HG03520 (cell line): ENCODE measurements around the gene NELL2.
"Not testable (repeated sequence)": the region's sequence is repeated elsewhere in the genome, so short reads cannot be mapped to it uniquely, and the experiment has no call there.

Experiments
- ATAC-seq: cut with Tn5 transposase; IDR thresholded peaks from one replicate; pipeline ENCODE4 v1.9.1; 2021; ENCODE audit warnings: mild to moderate bottlenecking, moderate library complexity; ENCODE audit not compliant: unreplicated experiment

NELL2 gene

DNA sequence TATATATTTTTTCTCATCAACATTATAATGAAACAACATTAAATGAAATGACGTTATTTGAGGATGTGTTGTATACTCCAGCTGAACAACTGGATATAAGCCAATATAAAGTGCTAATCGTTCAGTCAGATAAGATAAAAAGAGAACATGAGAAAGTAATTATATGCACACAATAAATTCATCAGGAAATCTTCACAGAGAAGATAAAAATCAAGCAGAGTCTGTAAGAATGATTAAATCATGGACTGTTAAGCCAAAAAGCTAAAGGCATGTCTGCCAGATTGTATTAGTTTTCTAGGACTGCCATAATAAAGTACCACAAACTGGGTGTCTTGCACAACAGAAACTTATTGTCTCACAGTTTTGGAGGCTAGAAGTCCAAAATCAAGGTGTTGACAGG lies 178.6 kb downstream of the NELL2 start:
- ATAC-seq: no peak

DNA sequence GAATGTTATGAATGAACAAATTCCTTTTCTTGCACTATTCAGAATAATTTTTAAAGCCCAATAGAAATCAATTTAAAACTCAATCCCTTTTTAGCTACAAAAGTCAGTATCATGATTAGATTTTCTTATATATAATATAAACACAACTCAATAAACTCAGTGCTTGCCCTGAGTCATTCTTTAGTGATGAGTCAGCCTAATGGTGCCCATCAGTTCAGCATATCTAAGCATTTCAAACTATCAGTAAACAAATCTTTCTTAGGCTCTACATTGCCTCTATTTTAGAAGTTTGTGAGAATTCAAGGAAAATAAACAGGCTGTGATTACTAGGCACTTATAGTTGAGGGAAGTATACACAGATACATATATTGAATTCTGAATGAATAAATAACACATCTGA lies 179.6 kb downstream of the NELL2 start:
- no peak for ATAC-seq

DNA sequence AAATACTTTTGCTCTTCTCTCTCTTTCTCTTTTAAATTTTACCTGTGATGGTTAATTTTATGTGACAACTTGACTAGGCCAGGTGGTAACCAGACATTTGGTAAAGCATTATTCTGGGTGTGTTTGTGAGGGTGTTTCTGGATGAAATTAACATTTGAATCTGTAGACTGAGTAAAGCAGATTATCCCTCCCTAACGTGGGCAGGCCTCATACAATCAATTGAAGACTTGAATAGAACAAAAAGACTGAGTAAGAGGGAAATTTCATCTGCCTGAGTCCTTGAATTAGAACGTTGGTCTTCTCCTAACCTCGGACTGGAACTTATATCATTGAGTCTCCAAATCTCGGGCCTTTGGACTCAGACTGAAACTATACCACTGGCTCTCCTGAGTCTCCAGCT lies 182.1 kb downstream of the NELL2 start:
- no peak for ATAC-seq

DNA sequence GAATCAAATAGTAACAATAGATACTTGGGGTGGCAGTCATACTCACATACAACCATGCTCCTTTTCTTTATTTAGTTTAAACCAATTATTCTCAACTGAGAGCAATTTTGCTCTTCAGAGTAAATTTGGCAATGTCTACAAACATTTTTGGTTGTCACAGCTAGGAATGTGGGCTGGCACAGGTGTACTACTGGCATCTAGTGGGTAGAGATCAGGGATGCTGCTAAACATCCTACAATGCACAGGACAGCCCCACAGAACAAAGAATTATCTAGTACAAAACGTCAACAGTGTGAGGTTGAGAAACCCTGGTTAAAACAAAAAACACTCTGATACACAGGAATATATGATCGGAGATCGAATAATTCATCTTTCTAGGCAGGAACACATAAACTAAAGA lies 186.5 kb downstream of the NELL2 start:
- ATAC-seq: no peak

DNA sequence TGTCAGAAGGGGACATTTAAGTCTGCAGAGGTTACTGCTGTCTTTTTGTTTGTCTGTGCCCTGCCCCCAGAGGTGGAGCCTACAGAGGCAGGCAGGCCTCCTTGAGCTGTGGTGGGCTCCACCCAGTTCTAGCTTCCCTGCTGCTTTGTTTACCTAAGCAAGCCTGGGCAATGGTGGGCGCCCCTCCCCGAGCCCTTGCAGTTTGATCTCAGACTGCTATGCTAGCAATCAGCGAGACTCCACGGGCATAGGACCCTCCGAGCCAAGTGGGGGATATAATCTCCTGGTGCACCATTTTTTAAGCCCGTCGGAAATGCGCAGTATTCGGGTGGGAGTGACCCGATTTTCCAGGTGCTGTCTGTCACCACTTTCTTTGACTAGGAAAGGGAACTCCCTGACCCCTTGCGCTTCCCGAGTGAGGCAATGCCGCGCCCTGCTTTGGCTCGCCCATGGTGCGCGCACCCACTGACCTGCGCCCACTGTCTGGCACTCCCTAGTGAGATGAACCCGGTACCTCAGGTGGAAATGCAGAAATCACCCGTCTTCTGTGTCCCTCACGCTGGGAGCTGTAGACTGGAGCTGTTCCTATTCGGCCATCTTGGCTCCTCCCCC lies 189.2 kb downstream of the NELL2 start:
- not testable (repeated sequence) for ATAC-seq

DNA sequence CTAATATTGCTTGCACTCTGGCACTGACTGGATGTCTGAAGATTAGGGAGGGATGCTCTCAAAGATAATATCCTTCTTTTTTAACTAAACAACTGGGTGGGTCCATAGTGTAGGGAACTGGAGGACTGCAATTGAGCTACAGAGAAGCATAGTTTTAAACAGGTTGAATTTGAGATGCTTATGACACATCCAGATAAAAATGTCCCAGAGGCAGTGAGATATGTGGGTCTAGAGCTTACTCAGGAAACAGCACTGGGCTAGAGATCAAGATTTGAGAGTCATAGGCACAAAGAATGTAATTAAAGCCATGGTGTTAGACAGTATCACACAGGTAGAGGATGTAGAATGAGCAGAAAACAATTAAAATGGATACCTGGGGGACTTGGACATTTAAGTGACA lies 198.4 kb downstream of the NELL2 start:
- ATAC-seq: no peak

DNA sequence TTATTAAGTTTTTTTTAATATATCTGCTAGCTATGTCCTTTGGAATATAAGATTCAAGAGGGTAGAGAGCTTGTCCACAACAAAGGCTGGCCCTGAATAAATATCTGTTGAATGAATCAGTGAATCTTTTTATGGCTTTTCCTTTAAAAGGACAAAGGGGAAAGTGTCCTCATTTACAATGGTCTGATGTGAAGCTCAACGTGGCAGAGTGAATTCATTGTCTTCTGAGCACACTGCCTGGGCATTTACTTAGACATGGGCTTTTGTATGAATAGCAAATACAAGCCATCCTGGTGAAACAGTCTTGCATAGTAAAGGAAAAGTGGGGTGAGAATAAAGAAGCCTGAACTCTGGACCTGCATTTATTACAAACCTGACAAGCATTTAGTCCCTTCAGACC lies 201.2 kb downstream of the NELL2 start:
- no peak for ATAC-seq

DNA sequence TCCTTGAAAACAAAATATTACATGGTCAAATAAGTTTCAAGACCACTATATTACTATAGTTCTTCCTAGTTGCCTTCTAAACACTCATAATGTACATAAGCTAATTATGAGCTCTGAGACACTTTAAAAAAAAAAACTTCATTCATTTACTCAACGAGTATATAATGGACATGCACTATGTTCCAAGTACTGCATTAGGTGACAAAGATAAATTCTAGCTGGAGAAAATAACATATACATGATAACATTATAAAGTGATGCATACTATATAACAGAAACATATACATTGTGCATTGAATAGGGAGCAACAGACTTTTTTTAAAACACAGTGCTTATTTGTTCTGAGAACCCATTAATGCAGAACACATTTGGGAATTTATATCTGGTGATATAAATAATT lies 202.3 kb downstream of the NELL2 start:
- no peak for ATAC-seq

DNA sequence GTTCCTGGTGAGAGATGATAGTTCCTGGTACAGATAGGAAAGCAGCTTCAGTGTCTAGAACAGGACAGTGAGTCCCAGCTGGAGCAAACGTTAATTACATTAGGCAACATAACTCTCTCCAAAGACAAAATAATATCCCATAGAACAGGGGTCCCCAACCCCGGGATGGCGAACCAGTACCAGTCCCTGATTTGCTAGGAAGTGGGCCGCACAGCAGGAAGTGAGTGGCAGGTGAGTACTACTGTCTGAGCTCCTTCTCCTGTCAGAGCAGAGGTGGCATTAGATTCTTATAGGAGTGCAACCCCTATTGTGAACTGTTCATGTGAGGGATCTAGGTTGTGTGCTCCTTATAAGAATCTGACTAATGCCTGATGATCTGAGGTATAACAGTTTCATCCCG lies 204.1 kb downstream of the NELL2 start:
- ATAC-seq: no peak

DNA sequence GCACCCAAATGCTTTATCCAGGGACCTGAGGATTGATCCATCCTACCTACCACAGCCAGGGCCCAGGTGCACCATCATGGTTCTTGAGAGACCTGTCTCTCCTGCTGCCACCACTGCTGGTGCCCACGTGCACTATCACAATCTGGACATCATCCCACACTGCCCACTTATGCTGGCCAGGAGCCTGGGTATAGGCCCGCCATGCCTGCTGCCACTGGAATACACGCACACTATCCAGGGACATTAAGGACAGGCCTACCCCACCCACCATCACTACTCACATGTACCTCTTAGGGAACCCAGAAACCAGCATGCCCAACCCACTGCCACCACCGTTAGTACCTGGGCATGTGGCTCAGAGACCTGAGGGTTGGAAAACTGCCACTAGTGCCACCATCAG lies 207.7 kb downstream of the NELL2 start:
- no peak for ATAC-seq

DNA sequence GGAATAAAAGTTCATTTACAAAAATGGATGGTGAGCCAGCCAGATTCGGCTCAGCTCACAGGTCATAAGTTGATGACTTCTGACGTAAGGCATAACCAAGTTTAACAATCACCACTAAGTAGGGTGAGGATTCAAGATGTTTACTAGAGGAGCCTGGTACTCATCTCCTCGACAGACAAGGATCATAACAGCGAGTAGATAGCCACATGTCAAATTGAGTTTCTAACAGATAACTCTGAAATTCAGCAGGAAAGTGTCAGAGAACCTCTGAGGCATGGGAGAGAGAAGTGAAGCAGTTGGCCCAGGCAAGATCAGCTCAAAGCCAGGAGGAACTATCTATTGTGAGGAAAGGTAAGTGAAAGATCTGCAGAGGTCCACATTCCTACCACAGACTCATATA lies 208.7 kb downstream of the NELL2 start:
- ATAC-seq: no peak

DNA sequence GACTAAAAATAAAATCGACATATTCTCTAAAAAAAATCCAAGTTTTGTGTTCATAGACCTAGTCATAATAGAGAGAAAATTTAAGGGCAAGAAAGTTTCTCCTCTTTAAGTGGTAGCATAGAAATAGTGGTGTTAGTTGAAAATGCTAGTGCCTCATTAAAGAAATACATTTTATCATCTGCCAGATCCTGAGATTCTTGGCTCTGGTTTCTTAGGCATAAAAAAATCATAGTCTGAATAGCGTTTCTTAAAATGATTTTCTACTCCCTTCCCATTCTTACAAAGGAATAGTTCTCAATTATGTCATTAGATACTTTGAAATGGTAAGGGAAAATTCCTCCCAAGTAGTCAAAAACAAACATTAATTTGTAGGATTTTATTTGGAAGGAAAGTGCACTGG lies 212.8 kb downstream of the NELL2 start:
- ATAC-seq: no peak

DNA sequence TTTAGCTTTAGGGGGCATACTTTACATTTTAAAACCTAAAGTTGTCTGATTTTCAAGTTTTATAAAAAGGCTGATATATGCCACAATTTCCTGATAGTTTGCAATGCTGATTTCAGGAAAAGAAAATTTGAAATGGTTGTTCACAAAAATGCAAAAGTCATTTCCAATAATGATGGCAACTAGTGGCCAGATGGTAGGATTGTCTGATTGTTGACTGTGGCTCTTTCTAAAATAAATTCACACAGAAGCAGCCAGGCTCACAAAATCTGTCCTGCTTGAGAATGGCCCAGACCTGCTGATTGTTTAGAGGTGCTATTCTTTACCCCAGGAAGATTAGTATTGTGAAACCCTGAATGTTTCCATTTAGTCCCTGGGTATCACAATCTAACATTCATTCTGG lies 220.3 kb downstream of the NELL2 start:
- no peak for ATAC-seq

DNA sequence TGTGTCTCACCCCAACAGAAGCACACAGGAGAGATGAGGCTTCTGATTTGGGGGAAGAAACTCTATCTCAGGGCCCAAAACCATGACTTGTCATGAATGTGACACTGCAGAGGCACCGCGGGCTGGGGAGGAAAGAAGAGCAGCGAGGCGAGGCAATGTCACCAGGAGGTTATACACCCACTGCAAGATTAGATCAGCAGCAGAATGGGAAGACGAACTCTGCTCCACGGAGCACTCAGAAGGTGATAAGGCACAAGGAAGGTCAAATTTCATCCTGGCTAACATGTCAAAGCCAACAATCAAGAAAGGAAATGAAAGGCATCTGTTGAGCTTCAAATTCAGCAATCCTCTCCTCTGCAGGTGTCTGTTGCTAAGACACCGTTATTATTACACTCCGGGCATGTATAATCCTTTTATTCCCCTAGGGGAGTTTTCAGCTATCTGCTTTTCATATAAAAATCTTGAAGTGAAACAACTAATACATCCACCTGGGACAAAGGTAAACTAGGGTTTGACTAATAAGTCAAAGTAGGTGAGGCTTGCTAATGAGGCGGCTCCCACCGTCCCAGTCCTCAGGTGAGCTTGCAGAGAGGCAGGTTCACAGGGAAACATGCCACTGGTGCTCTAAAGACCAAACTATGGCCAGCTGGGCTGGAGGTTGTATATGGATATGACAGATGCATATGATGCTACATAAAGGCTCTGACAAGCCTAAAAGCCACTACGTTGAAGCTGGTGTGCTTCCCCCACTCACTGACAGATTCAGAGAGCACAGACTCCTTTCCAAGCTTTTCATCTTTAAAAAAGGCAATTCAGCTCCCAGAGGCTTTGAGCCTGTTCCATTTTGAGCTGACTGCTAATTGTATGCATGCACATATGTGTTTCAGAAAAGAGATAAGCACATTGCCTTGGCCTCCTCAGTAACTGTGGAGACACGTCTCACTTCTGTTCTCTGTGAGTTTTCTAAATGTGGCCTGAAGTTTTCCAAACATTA lies 221.2 kb downstream of the NELL2 start:
- ATAC-seq: no peak

DNA sequence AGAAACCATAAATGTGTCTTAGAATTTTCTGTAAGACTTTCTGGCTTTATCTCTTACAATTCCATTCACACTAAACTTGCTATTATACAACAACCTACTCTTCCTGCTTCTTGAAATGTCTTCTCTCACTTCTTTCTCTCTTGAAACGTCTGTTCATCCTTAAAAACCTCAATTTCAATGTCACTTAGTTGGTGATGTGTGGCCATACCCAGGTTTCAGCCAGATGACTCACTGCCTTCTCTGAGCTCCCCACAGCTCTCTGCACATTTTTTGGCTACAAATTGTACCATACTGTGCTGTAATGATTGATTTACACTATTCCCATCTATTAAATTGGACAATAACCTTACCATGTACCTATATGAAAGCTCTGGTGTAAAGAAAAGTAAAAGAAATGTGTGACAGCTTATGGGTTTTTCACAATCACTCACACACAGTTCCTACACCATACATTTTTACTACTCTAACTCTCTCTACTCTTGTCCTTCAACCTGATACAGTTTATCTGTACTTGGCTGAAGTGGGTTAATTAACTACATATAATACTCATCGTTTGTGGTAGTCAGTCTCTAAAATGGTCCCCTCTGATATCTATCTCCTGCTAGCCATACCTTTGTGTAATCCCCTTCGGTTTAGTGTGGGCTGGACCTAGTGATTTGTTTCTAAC lies 222.1 kb downstream of the NELL2 start:
- no peak for ATAC-seq

DNA sequence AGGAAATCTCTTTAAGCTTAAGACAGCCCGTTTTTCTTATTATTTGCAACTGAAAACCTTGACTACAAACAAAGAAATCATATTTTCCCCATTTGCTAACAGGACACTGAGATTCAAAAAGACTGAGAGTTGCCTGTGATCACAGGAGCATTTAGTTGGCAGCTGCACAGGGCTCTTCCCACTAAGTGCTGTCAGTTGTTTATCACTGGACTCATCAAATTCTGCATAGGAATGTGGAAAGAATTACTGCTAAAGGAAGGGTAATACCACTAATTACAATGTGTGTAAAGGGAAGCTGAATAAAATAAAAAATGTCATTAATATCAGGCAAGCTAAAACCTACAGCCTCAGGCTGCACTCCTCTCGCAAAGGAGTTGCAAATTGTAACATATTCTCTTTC lies 226.4 kb downstream of the NELL2 start:
- no peak for ATAC-seq

DNA sequence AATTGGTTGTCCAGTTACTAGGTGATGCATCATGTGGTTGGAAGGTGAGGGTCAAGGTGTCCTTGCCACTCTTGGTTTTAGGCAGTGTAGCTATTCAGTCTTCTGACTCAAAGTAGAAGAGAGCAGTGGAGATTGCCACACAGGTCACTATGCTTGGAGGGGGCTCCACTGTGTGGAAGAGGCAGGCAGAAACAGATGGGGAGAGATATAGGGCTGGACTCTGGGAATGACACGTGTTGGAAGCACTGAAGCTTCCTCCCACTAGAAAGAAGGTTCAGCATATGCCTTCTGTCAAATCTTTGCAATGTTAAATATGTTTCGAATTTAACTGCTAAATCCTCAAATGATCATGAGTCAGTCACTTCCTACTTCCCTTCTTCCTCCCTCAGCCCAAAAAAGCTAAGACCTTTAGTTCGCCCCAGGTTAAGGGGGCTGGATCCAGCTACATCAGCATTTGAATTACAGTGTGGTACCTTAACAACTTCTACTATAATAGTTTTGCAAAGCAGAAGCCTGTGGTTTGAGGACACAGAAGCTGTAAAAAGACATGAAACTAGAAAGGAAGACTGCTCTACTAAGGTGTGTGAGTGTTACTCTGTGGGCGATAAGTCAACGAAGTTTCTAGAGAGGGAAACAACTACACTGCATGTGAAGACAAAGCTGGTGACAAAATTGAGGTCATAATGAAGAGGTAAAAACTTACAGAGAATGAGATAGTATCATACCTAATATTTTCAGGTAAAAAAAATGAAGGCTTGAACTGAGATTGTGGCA lies 228.0 kb downstream of the NELL2 start:
- ATAC-seq: no peak

DNA sequence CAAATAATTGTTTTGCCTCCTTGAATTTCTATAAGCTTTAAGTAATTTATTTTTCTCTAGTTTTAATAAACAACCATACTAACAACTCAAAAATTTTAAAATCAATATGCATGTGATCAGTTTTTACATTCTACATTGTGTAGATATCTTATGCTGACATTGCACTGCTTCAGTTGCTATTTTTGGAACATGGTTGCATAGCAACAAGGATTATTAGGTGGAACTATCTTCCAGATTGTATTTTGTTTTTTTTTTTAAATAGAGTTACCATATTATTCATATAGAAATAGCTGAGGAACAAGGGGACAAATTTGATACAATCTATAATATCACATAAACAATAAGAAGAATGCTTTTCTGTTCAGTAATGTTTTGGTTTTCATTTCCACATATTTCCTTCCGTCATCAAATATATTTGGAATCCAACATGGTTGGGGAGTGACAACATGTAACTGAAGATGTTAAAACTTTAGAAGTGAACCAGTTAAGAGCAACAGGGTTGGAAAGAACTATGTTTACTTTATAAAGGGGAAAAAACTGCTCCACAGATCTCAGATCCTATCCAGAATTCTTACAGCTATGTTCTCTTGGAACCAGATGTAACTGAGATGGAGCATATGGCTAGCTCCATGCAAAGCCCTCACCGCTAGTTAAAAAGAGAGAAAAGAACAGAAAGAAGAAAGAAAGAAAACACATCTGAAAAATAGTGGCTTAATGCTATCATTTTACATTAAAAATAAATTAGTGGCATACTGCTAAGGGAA lies 235.5 kb downstream of the NELL2 start:
- no peak for ATAC-seq

DNA sequence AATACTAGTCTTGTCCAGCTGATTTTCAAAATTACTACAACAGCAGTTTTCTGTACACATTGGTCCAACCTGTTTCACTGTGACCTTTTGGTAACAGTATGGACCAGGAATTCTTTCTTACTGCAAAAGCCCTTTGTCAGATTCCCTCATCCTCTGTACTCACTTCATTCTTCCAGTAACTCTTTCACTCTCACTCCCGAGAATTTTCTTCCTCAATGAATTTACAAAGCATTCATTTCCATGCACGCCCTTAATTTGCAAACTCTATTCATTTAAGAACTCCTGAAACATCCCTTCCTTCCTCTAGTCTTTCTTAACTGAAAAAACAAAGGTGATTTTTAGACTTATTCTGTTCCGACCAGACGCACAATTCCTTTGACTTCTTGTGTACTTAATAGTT lies 238.2 kb downstream of the NELL2 start:
- no peak for ATAC-seq

DNA sequence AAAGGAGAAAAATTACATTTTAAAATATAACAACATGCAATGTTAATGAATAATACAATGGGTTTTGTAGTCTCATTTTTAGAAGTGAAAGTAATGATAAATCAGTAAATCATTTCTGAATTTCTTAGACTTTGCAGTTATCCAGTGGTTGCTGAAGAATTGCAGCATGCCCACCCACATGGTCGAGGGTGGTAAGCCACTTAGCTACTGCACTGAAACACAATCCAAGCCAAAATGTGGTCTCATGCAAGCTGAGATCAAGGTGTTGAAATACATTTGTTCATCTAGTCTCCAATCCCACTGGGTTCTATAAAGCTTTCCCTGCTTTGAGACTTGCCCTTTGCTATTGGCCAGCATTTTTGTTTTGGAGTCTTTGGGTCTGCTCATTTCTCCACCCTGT lies 247.9 kb downstream of the NELL2 start:
- ATAC-seq: no peak
